Ishikawa (cell line): ENCODE results near the gene STX19.

Experiments
- CEBPB ChIP-seq: IDR thresholded peaks from 2 replicates; pipeline ENCODE4 v1.6.1; 2012
- CREB1 ChIP-seq: IDR thresholded peaks from 2 replicates; pipeline ENCODE4 v1.6.1; 2012; ENCODE audit warnings: low read depth
- EGR1 ChIP-seq: IDR thresholded peaks from 2 replicates; pipeline ENCODE4 v1.6.1; 2012
- EP300 ChIP-seq: IDR thresholded peaks from 2 replicates; pipeline ENCODE4 v1.6.1; 2012; ENCODE audit warnings: borderline replicate concordance
- MAX ChIP-seq: IDR thresholded peaks from 2 replicates; pipeline ENCODE4 v1.6.1; 2012
- NFIC ChIP-seq: IDR thresholded peaks from 2 replicates; pipeline ENCODE4 v1.6.1; 2012
- RAD21 ChIP-seq: IDR thresholded peaks from 2 replicates; pipeline ENCODE4 v1.6.1; 2012; ENCODE audit warnings: low read depth
- REST ChIP-seq: IDR thresholded peaks from 2 replicates; pipeline ENCODE4 v1.6.1; 2012; ENCODE audit warnings: low read depth, mild to moderate bottlenecking
- TAF1 ChIP-seq: IDR thresholded peaks from 2 replicates; pipeline ENCODE4 v1.6.1; 2012; ENCODE audit warnings: low read depth, mild to moderate bottlenecking
- TCF12 ChIP-seq: IDR thresholded peaks from 2 replicates; pipeline ENCODE4 v1.6.1; 2012; ENCODE audit warnings: low read depth
- TEAD4 ChIP-seq: IDR thresholded peaks from 2 replicates; pipeline ENCODE4 v1.6.1; 2012
- USF1 ChIP-seq: IDR thresholded peaks from 2 replicates; pipeline ENCODE4 v1.6.1; 2012
- YY1 ChIP-seq: IDR thresholded peaks from 2 replicates; pipeline ENCODE4 v1.6.1; 2012; ENCODE audit warnings: low read depth
- ZBTB7A ChIP-seq: IDR thresholded peaks from 2 replicates; pipeline ENCODE4 v1.6.1; 2012; ENCODE audit warnings: low read depth

DNA sequence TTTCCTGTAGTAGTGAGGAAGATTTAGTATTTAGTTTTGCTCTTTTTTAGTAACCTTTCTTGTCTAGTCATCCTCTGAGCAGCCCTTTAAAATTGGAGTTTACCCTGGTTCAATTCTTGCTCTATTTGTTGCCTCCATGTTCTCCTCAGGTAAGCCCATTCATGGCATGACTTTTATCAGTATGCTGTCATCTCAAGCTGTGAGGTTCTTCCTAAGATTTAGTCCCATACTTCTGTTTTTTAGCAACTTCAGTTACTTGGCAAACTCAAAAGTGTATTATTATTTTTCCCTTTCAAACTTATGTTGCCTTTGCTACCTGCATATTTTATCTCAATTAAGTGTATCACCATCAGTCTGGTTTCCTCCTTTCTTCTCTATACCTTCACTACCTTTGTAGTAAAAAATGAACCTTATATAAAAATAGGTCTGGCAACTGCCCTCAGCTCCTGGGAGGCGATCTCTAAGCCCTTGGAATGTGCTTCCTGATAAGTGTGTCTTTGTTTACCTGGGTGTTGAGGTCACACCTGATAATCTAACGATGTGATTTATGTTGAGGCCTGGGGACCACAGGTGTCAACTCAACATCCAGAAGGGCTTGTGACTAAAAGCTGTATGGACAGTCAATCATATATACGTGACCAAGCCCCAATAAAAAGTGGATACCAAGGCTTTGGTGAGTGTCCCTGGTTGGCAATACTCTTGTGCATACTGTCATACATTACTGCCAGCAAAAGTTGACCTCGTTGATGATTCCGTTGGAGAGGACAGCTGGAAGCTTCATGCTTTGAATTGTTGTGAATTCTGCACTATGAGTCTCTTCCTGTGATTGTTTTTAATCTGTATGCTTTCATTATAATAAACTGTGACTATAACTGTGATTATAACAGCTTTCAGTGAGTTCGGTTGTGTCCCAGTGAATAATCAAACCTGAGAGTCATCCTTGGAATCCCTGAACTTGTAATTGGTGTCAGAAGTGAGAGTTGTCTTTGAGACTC, 38.4 kb upstream of the STX19 start:
- TF ChIP-seq ZBTB7A: no peak
- TF ChIP-seq CEBPB: no peak
- TF ChIP-seq YY1: no peak
- no peak for TF ChIP-seq EGR1
- no peak for TF ChIP-seq RAD21
- TF ChIP-seq MAX: no peak
- no peak for TF ChIP-seq REST
- TF ChIP-seq TAF1: no peak
- no peak for TF ChIP-seq USF1
- no peak for TF ChIP-seq EP300
- TF ChIP-seq CREB1: no peak
- TF ChIP-seq TCF12: no peak
- no peak for TF ChIP-seq TEAD4
- TF ChIP-seq NFIC: no peak
